ENCODE data around the gene TIGD6. TPM values are rescaled to one million over a fixed set of nuclear protein-coding genes. Genes with fewer than 3 reads are reported as not detected.
A peak's percentile ranks its signal among the peaks of the same experiment; 100 is the strongest.
"Not testable (repeated sequence)": the region's sequence is repeated elsewhere in the genome, so short reads cannot be mapped to it uniquely, and the experiment has no call there.

TIGD6 gene
- total RNA-seq = 2.5 TPM in 2 replicates

DNA sequence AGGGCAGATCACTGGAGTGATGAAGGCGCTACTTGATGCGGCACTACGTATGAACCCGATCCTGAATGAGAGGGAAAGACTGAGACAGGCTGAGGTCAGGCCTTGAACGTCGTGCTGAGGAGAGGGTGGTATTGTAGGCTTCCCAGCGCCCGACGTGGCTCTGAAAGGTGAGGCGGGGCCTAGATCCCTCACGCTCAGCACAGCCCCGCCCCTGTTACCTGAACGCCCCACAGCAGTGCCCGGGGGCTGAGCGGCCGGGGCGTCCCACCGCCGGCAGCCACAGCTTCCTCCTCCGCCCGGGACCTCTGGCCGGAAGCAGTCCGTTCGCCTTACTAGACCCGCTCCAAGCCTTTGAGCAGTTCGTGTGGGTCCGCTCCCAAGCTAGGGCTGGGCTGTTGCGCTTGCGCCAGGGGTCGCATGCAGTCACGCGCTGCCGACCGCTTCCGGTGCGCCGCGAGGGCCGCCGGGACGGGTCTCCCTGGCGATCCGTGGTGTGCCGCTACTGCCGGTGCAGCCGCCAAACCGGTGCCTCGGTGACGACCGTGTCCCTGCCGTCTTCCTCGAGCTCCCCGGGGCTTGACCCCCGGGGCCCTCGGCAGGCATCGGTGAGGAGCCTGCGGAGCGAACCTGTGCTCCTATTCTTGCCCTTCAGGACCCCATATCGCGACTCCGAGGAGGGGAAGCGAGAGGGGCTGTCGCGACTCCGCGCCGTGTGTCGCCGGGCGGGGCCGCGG, at the start of gene TIGD6, which contains the start of gene HMGXB3:
Gene TIGD6 (minus strand): TSS at position 399 of the 734 bp plus-strand sequence. CDS start 4,306 bp downstream, outside the sequence.
Gene HMGXB3 (plus strand): TSS at position 484 of the 734 bp plus-strand sequence. CDS start 4,114 bp downstream, outside the sequence.
- intact Hi-C loops (cut with micrococcal nuclease) = loop anchor here (2.0 to 10.0 kb wide), 5 partner anchors 214 to 454 kb away; partner anchors contain the start of genes CD74, PPARGC1B and TCOF1

GRCh38 chr5:150046031-150046430, 45.6 kb upstream of the TIGD6 start:
- H3K27me3 Mint-ChIP-seq = no peaks in the 10 kb centered on the region
- DNase-seq = no peak
- H3K4me1 Mint-ChIP-seq = peaks cover 19% of the 10 kb centered on the region
- intact Hi-C loops (cut with micrococcal nuclease) = no loop called here
- no peak overlapping the region for H3K4me3 Mint-ChIP-seq
- peaks cover 76% of the 10 kb centered on the region for H3K36me3 Mint-ChIP-seq (ENCODE audit: low read depth)
- H3K27ac Mint-ChIP-seq = no peak overlapping the region
- H3K9me3 Mint-ChIP-seq = no peaks in the 10 kb centered on the region

More for the DNA sequence above, at the start of gene TIGD6, which contains the start of gene HMGXB3:
- DNase-seq = peak; percentile 96
- Mint-ChIP-seq H3K4me3 (peak within 1 kb of the TSS; percentile 86), H3K27ac (peak within 1 kb of the TSS; percentile 97), H3K9me3 (no peaks in the 10 kb centered on the region), H3K4me1 (peaks cover 41% of the 10 kb centered on the region), H3K36me3 (ENCODE audit: low read depth) (peaks cover 24% of the 10 kb centered on the region), H3K27me3 (no peaks in the 10 kb centered on the region)

- Mint-ChIP-seq H3K27me3 (no peaks in the 10 kb centered on the region), H3K4me1 (peaks cover 19% of the 10 kb centered on the region), H3K9me3 (no peaks in the 10 kb centered on the region), H3K4me3 (no peak overlapping the region), H3K36me3 (ENCODE audit: low read depth) (peaks cover 76% of the 10 kb centered on the region), H3K27ac (peak overlapping the region; percentile 8)
- DNase-seq = no peak
- intact Hi-C loops (cut with micrococcal nuclease) = no loop called here
These were observed 45.1 kb upstream of the TIGD6 start for GRCh38 chr5:150045549-150045948.

DNA sequence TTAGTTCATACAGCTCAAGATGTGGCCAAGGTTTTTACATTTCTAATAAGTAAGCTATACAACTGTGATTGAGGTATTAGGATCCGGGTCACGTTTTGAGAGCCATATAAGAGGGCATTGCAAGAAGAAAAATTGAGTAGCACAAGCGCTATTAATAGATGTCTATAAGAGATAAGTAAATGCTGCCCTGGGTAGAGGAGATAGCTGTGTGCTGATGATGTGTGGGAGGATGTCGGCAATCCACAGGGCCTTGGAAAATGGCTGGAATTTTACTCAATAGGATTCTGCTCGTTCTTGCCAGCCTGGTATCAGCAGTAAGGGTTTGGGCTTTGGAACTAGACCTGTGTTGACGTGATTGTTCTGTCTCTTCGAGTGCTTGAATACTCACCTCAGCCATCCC, 44.3 kb upstream of the TIGD6 start:
- intact Hi-C loops (cut with micrococcal nuclease) = no loop called here
- Mint-ChIP-seq H3K36me3 (ENCODE audit: low read depth) (peaks cover 73% of the 10 kb centered on the region), H3K27ac (peak overlapping the region; percentile 4), H3K4me1 (peaks cover 19% of the 10 kb centered on the region), H3K4me3 (no peak overlapping the region), H3K9me3 (no peaks in the 10 kb centered on the region), H3K27me3 (no peaks in the 10 kb centered on the region)
- DNase-seq = no peak

GRCh38 chr5:150044329-150044681, 43.9 kb upstream of the TIGD6 start:
- Mint-ChIP-seq H3K4me3 (no peak overlapping the region), H3K27me3 (no peaks in the 10 kb centered on the region), H3K4me1 (peaks cover 16% of the 10 kb centered on the region), H3K36me3 (ENCODE audit: low read depth) (peaks cover 72% of the 10 kb centered on the region), H3K9me3 (no peaks in the 10 kb centered on the region), H3K27ac (no peak overlapping the region)
- intact Hi-C loops (cut with micrococcal nuclease) = no loop called here
- DNase-seq = no peak

- Mint-ChIP-seq H3K4me1 (peaks cover 16% of the 10 kb centered on the region), H3K36me3 (ENCODE audit: low read depth) (peaks cover 70% of the 10 kb centered on the region), H3K27ac (peak overlapping the region; percentile 45), H3K27me3 (no peaks in the 10 kb centered on the region), H3K4me3 (no peak overlapping the region), H3K9me3 (no peaks in the 10 kb centered on the region)
- no peak for DNase-seq
- intact Hi-C loops (cut with micrococcal nuclease) = no loop called here
These were observed 43.3 kb upstream of the TIGD6 start for GRCh38 chr5:150043657-150044328.

GRCh38 chr5:150042459-150042858, 42.0 kb upstream of the TIGD6 start:
- no peak for DNase-seq
- Mint-ChIP-seq H3K27ac (peak overlapping the region; percentile 5), H3K4me3 (no peak overlapping the region), H3K9me3 (no peaks in the 10 kb centered on the region), H3K36me3 (ENCODE audit: low read depth) (peaks cover 69% of the 10 kb centered on the region), H3K4me1 (peaks cover 16% of the 10 kb centered on the region), H3K27me3 (no peaks in the 10 kb centered on the region)
- intact Hi-C loops (cut with micrococcal nuclease) = no loop called here

GRCh38 chr5:150038547-150038946, 38.1 kb upstream of the TIGD6 start:
- no peaks in the 10 kb centered on the region for H3K27me3 Mint-ChIP-seq
- peaks cover 77% of the 10 kb centered on the region for H3K36me3 Mint-ChIP-seq (ENCODE audit: low read depth)
- DNase-seq = no peak
- no peak overlapping the region for H3K27ac Mint-ChIP-seq
- intact Hi-C loops (cut with micrococcal nuclease) = no loop called here
- peaks cover 11% of the 10 kb centered on the region for H3K4me1 Mint-ChIP-seq
- no peaks in the 10 kb centered on the region for H3K9me3 Mint-ChIP-seq
- no peak overlapping the region for H3K4me3 Mint-ChIP-seq

GRCh38 chr5:150036513-150036912, 36.1 kb upstream of the TIGD6 start:
- Mint-ChIP-seq H3K27ac (no peak overlapping the region), H3K27me3 (no peaks in the 10 kb centered on the region), H3K4me3 (no peak overlapping the region), H3K36me3 (ENCODE audit: low read depth) (peaks cover 76% of the 10 kb centered on the region), H3K4me1 (no peaks in the 10 kb centered on the region), H3K9me3 (no peaks in the 10 kb centered on the region)
- intact Hi-C loops (cut with micrococcal nuclease) = no loop called here
- DNase-seq = no peak

GRCh38 chr5:150035139-150035895, 34.9 kb upstream of the TIGD6 start:
- H3K9me3 Mint-ChIP-seq = no peaks in the 10 kb centered on the region
- H3K4me1 Mint-ChIP-seq = no peaks in the 10 kb centered on the region
- no peak for DNase-seq
- peaks cover 72% of the 10 kb centered on the region for H3K36me3 Mint-ChIP-seq (ENCODE audit: low read depth)
- H3K27ac Mint-ChIP-seq = no peak overlapping the region
- H3K27me3 Mint-ChIP-seq = no peaks in the 10 kb centered on the region
- intact Hi-C loops (cut with micrococcal nuclease) = no loop called here
- H3K4me3 Mint-ChIP-seq = no peak overlapping the region

DNA sequence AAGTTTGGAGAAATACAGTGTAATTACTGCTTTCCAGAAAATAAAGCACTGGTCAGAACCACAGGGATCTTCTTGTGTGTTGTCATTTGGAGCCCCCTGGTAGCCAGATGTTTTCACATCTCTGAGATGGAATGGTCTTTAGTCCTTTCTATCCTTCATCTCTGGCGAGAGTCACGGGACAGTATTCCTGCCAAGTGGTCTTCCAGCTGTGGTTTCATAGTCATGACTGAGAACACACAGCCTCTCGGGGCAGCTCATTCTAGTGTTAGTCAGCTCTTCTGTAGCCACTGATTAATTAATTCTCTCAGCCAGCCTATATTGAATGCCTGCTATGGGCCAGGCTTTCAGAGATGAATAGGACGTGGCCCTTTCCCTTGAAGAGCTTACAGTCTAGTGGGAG, 34.2 kb upstream of the TIGD6 start:
- intact Hi-C loops (cut with micrococcal nuclease) = no loop called here
- Mint-ChIP-seq H3K27ac (no peak overlapping the region), H3K4me1 (peaks cover under 1% of the 10 kb centered on the region), H3K36me3 (ENCODE audit: low read depth) (peaks cover 72% of the 10 kb centered on the region), H3K27me3 (no peaks in the 10 kb centered on the region), H3K9me3 (no peaks in the 10 kb centered on the region), H3K4me3 (no peak overlapping the region)
- no peak for DNase-seq

GRCh38 chr5:150033334-150033733, 32.9 kb upstream of the TIGD6 start:
- H3K27me3 Mint-ChIP-seq = no peaks in the 10 kb centered on the region

GRCh38 chr5:150028047-150028446, 27.6 kb upstream of the TIGD6 start:
- H3K4me3 Mint-ChIP-seq; intact Hi-C loops (cut with micrococcal nuclease); H3K27ac Mint-ChIP-seq; H3K4me1 Mint-ChIP-seq; DNase-seq; H3K27me3 Mint-ChIP-seq; H3K9me3 Mint-ChIP-seq: not testable (repeated sequence)
- peaks cover 52% of the 10 kb centered on the region for H3K36me3 Mint-ChIP-seq (ENCODE audit: low read depth)

More at GRCh38 chr5:150033334-150033733, 32.9 kb upstream of the TIGD6 start:
- DNase-seq = no peak
- H3K4me3 Mint-ChIP-seq = no peak overlapping the region
- peaks cover 1% of the 10 kb centered on the region for H3K4me1 Mint-ChIP-seq
- H3K9me3 Mint-ChIP-seq = no peaks in the 10 kb centered on the region
- H3K36me3 Mint-ChIP-seq (ENCODE audit: low read depth) = peaks cover 69% of the 10 kb centered on the region
- intact Hi-C loops (cut with micrococcal nuclease) = no loop called here
- no peak overlapping the region for H3K27ac Mint-ChIP-seq
